Purkinje cell (primary cell): ENCODE data around the gene MRPL28. TPM values are rescaled to one million over a fixed set of nuclear protein-coding genes. Genes with fewer than 3 reads are reported as not detected.

Source experiments
- polyA plus RNA-seq: library from polyadenylated mRNA; unstranded; fragments of >200 nt; fragmentation: Nextera tagmentation; gene quantifications from 2 replicates; pipeline ENCODE4 v1.2.1, GENCODE V29; 2014

Gene MRPL28
- 10.1 and 15.9 TPM in 2 replicates for polyA plus RNA-seq

GRCh38 chr16:370443-370842, at the start of gene MRPL28:
MRPL28 (minus strand) TSS chr16:370538; CDS start chr16:370218, 320 bp downstream.

GRCh38 chr16:401468-402348, 31.4 kb upstream of the MRPL28 start, which contains the start of gene DECR2:
DECR2 (plus strand) TSS chr16:401885; CDS start chr16:401964, 79 bp downstream.

GRCh38 chr16:397135-397661, 26.9 kb upstream of the MRPL28 start, which contains the start of gene NME4:
NME4 (plus strand) TSS chr16:397199; CDS start chr16:397223, 24 bp downstream.

GRCh38 chr16:381789-382717, 11.7 kb upstream of the MRPL28 start, which contains the start of gene PGAP6:
PGAP6 (minus strand) TSS chr16:381978; CDS start chr16:381821, 157 bp downstream.

GRCh38 chr16:352547-353403, 17.6 kb downstream of the MRPL28 start, which contains the start of gene AXIN1:
AXIN1 (minus strand) TSS chr16:352723; CDS start chr16:347025, 5,698 bp downstream.

Other genes starting within 250 kb of the MRPL28 start
- gene NPRL3, start 231.9 kb downstream of the MRPL28 start, polyA plus RNA-seq: 1.3 and 2.8 TPM in 2 replicates
- not detected in 2 replicates for gene HBZ, start 217.9 kb downstream of the MRPL28 start, polyA plus RNA-seq
- 0.55 TPM in 1 of 2 replicates, not detected in the other for gene HBM, start 204.6 kb downstream of the MRPL28 start, polyA plus RNA-seq
- gene HBA2, start 197.7 kb downstream of the MRPL28 start, polyA plus RNA-seq: 1.9 and 48.0 TPM in 2 replicates
- 99.3 and 127 TPM in 2 replicates for gene HBA1, start 193.9 kb downstream of the MRPL28 start, polyA plus RNA-seq
- gene HBQ1, start 190.1 kb downstream of the MRPL28 start, polyA plus RNA-seq: 2.3 and 4.8 TPM in 2 replicates
- 17.1 and 24.7 TPM in 2 replicates for gene LUC7L, start 141.1 kb downstream of the MRPL28 start, polyA plus RNA-seq
- 6.5 and 10.2 TPM in 2 replicates for gene FAM234A, start 135.7 kb downstream of the MRPL28 start, polyA plus RNA-seq
- gene RGS11, start 94.6 kb downstream of the MRPL28 start, polyA plus RNA-seq: 2.8 and 2.9 TPM in 2 replicates
- 2.6 and 15.2 TPM in 2 replicates for gene ARHGDIG, start 89.9 kb downstream of the MRPL28 start, polyA plus RNA-seq
- gene PDIA2, start 87.4 kb downstream of the MRPL28 start, polyA plus RNA-seq: 4.0 TPM in 1 of 2 replicates, not detected in the other
- gene AXIN1, start 17.8 kb downstream of the MRPL28 start, polyA plus RNA-seq: 0.25 and 0.26 TPM in 2 replicates
- gene PGAP6, start 11.4 kb upstream of the MRPL28 start, polyA plus RNA-seq: 0.07 and 0.27 TPM in 2 replicates
- gene NME4, start 26.7 kb upstream of the MRPL28 start, polyA plus RNA-seq: 3.8 and 4.8 TPM in 2 replicates
- gene DECR2, start 31.3 kb upstream of the MRPL28 start, polyA plus RNA-seq: 3.3 and 5.9 TPM in 2 replicates
- gene RAB11FIP3, start 55.1 kb upstream of the MRPL28 start, polyA plus RNA-seq: 1.1 and 1.6 TPM in 2 replicates
- 0.31 and 0.76 TPM in 2 replicates for gene CAPN15, start 157.2 kb upstream of the MRPL28 start, polyA plus RNA-seq
- not detected in 2 replicates for gene PRR35, start 189.9 kb upstream of the MRPL28 start, polyA plus RNA-seq
- not detected in 2 replicates for gene NHLRC4, start 196.5 kb upstream of the MRPL28 start, polyA plus RNA-seq
- 0.84 and 1.6 TPM in 2 replicates for gene PIGQ, start 199.4 kb upstream of the MRPL28 start, polyA plus RNA-seq
- 0.60 and 4.0 TPM in 2 replicates for gene RAB40C, start 219.5 kb upstream of the MRPL28 start, polyA plus RNA-seq